H1 (cell line): Measurements from ENCODE around the gene FITM1. TPM values are rescaled to one million over a fixed set of nuclear protein-coding genes. Genes with fewer than 3 reads are reported as not detected.

Experiments used
- CTCF ChIA-PET: fragments of 300-600 bp; sonication (Branson Sonifier 250); formaldehyde crosslinking; loops from one replicate; lab custom pipeline; 2021; ENCODE audit not compliant: partially characterized antibody; lab: Charles Lee
- POLR2A ChIA-PET: fragments of 300-600 bp; sonication (Branson Sonifier 250); formaldehyde crosslinking; loops from one replicate; lab custom pipeline; 2021; ENCODE audit warnings: inconsistent platforms; ENCODE audit not compliant: partially characterized antibody; lab: Charles Lee
- DNase-seq, 2 experiments: peaks; one replicate each; pipeline versions ENCODE4 v3.0.0 to v3.0.0-alpha.2; 2010 to 2022; ENCODE audit warnings: low spot score in 2 of 2, low read depth in 1 of 2, mixed read lengths in 1 of 2
- FAIRE-seq: peaks from 2 replicates; lab custom pipeline; 2011; peaks lifted over from hg19 to GRCh38; lab: Jason Lieb, UNC
- H2AFZ ChIP-seq: 2 replicates; pipeline ENCODE4 v1.8.1; 2012; ENCODE audit warnings: low read length, inconsistent platforms
- H2AK5ac ChIP-seq: 2 replicates; pipeline ENCODE4 v1.6.1; 2013; ENCODE audit warnings: low read depth, low read length
- H2BK120ac ChIP-seq: replicated peaks from 2 replicates; pipeline ENCODE3; 2013; ENCODE audit warnings: low read depth, low read length, inconsistent platforms
- H2BK12ac ChIP-seq: 2 replicates; pipeline ENCODE4 v1.6.1; 2013; ENCODE audit warnings: low read depth, low read length
- H2BK15ac ChIP-seq: 2 replicates; pipeline ENCODE4 v1.6.1; 2013; ENCODE audit warnings: low read length
- H2BK20ac ChIP-seq: 2 replicates; pipeline ENCODE4 v1.6.1; 2013; ENCODE audit warnings: low read length
- H2BK5ac ChIP-seq: 2 replicates; pipeline ENCODE4 v1.6.1; 2013; ENCODE audit warnings: low read depth, low read length
- H3K14ac ChIP-seq: 2 replicates; pipeline ENCODE4 v1.6.1; 2013; ENCODE audit warnings: inconsistent platforms; ENCODE audit not compliant: insufficient read length
- H3K18ac ChIP-seq: 2 replicates; pipeline ENCODE4 v1.6.1; 2013; ENCODE audit warnings: low read length; ENCODE audit errors: extremely low read depth
- H3K23ac ChIP-seq: 2 replicates; pipeline ENCODE4 v1.6.1; 2013; ENCODE audit warnings: inconsistent platforms; ENCODE audit not compliant: insufficient read length
- H3K23me2 ChIP-seq: 2 replicates; pipeline ENCODE4 v1.6.1; 2013; ENCODE audit warnings: low read depth, low read length
- H3K27ac ChIP-seq: 2 replicates; pipeline ENCODE4 v1.6.1; 2011; ENCODE audit warnings: low read depth, low read length, inconsistent platforms
- H3K27me3 ChIP-seq, 4 experiments: replicated peaks in 1 of 4; 1 replicate in 1 of 4; 2 replicates in 3 of 4; pipeline versions ENCODE4 v1.6.1 to v1.8.1; 2011 to 2013; ENCODE audit warnings: low read length in 3 of 4, mild to moderate bottlenecking in 3 of 4, inconsistent platforms in 2 of 4, mixed read lengths in 2 of 4, moderate library complexity in 1 of 4; ENCODE audit not compliant: control insufficient read depth in 3 of 4, insufficient read depth in 3 of 4; ENCODE audit errors: extremely low read depth in 1 of 4
- H3K36me3 ChIP-seq, 4 experiments: 2 replicates each; pipeline versions ENCODE4 v1.6.1 to v1.8.1; 2011 to 2013; ENCODE audit warnings: mild to moderate bottlenecking in 4 of 4, low read length in 3 of 4, moderate library complexity in 2 of 4, control low read depth in 1 of 4, inconsistent platforms in 1 of 4; ENCODE audit not compliant: insufficient read depth in 4 of 4, control insufficient read depth in 2 of 4
- H3K4ac ChIP-seq: replicated peaks from 2 replicates; pipeline ENCODE3; 2013; ENCODE audit warnings: low read length, low read depth, mixed read lengths, inconsistent platforms; ENCODE audit not compliant: insufficient read length
- H3K4me1 ChIP-seq, 4 experiments: replicated peaks in 1 of 4; 1 replicate in 1 of 4; 2 replicates in 3 of 4; pipeline versions ENCODE4 v1.6.1 to v1.8.1; 2011 to 2013; ENCODE audit warnings: low read length in 3 of 4, inconsistent platforms in 2 of 4, mixed read lengths in 1 of 4; ENCODE audit not compliant: insufficient read depth in 4 of 4, control insufficient read depth in 3 of 4
- H3K4me2 ChIP-seq, 2 experiments: 2 replicates each; pipeline versions ENCODE4 v1.6.1 to v1.8.1; 2011 to 2013; ENCODE audit warnings: low read depth in 2 of 2, low read length in 2 of 2, control low read depth in 1 of 2, inconsistent platforms in 1 of 2, mild to moderate bottlenecking in 1 of 2; ENCODE audit not compliant: insufficient read depth in 1 of 2
- H3K4me3 ChIP-seq, 4 experiments: fragments of 200-600, 300-600 bp in 1 of 4; sonication (generic), shearing (Covaris generic), sonication (Bioruptor Twin) in 1 of 4; 2 replicates each; pipeline versions ENCODE4 v1.5.1 to v1.8.1; 2011 to 2016; ENCODE audit warnings: low read length in 4 of 4, low read depth in 3 of 4, control low read depth in 2 of 4, inconsistent platforms in 2 of 4, mild to moderate bottlenecking in 2 of 4, mixed read lengths in 1 of 4, moderate library complexity in 1 of 4; ENCODE audit not compliant: insufficient read depth in 2 of 4; ENCODE audit errors: extremely low read depth in 1 of 4
- H3K56ac ChIP-seq: replicated peaks from 2 replicates; pipeline ENCODE3; 2013; ENCODE audit warnings: low read depth, mild to moderate bottlenecking, mixed read lengths, low read length, inconsistent platforms; ENCODE audit not compliant: insufficient read length
- H3K79me1 ChIP-seq: 2 replicates; pipeline ENCODE4 v1.6.1; 2013; ENCODE audit warnings: low read depth, low read length, control low read depth
- H3K79me2 ChIP-seq, 2 experiments: 2 replicates each; pipeline versions ENCODE4 v1.6.1 to v1.8.1; 2012 to 2013; ENCODE audit warnings: low read length in 2 of 2, mild to moderate bottlenecking in 2 of 2, inconsistent platforms in 1 of 2; ENCODE audit not compliant: insufficient read depth in 2 of 2, control insufficient read depth in 1 of 2
- H3K9ac ChIP-seq, 4 experiments: replicated peaks in 1 of 4; 1 replicate in 1 of 4; 2 replicates in 3 of 4; pipeline versions ENCODE4 v1.6.1 to v1.8.1; 2011 to 2013; ENCODE audit warnings: low read depth in 3 of 4, low read length in 3 of 4, control low read depth in 2 of 4, mild to moderate bottlenecking in 2 of 4, moderate library complexity in 2 of 4, inconsistent platforms in 1 of 4; ENCODE audit errors: extremely low read depth in 1 of 4
- H3K9me3 ChIP-seq, 2 experiments: 2 replicates each; pipeline versions ENCODE4 v1.6.1 to v1.8.1; 2012 to 2013; ENCODE audit warnings: mild to moderate bottlenecking in 2 of 2, moderate library complexity in 2 of 2, control low read depth in 1 of 2, inconsistent platforms in 1 of 2, low read depth in 1 of 2, low read length in 1 of 2, mixed read lengths in 1 of 2; ENCODE audit not compliant: insufficient read depth in 2 of 2
- H4K20me1 ChIP-seq, 2 experiments: replicated peaks in 1 of 2; 2 replicates each; pipeline versions ENCODE3 to v1.8.1; 2011 to 2013; ENCODE audit warnings: inconsistent platforms in 2 of 2, low read length in 2 of 2, mild to moderate bottlenecking in 1 of 2; ENCODE audit not compliant: insufficient read depth in 2 of 2, control insufficient read depth in 1 of 2
- H4K5ac ChIP-seq: 2 replicates; pipeline ENCODE4 v1.6.1; 2013; ENCODE audit warnings: low read length, low read depth, mixed read lengths, inconsistent platforms; ENCODE audit not compliant: insufficient read length
- H4K8ac ChIP-seq: 2 replicates; pipeline ENCODE4 v1.8.0; 2013; ENCODE audit warnings: mild to moderate bottlenecking, moderate library complexity, low read length, inconsistent platforms; ENCODE audit not compliant: insufficient read depth; ENCODE audit errors: extremely low read depth
- H4K91ac ChIP-seq: replicated peaks from 2 replicates; pipeline ENCODE3; 2013; ENCODE audit warnings: low read length, mixed read lengths, inconsistent platforms; ENCODE audit not compliant: insufficient read length
- RNF2 ChIP-seq: fragments of 200-900, 300-1000 bp; sonication (generic); IDR thresholded peaks from 2 replicates; pipeline ENCODE4 v1.7.1; 2016; ENCODE audit warnings: borderline replicate concordance, low read depth, mild to moderate bottlenecking, antibody characterized with exemption, low read length; ENCODE audit not compliant: poor library complexity, severe bottlenecking; ENCODE audit errors: missing control alignments
- WGBS, 2 experiments: shearing (Covaris generic) in 1 of 2; methylation state at CpG; one replicate each; pipeline versions ENCODE4 v1.1.6 to v1.1.7; 2013 to 2015; ENCODE audit warnings: low lambda C conversion rate in 2 of 2, mixed read lengths in 2 of 2, inconsistent platforms in 1 of 2, low coverage in 1 of 2, missing lambda C conversion rate in 1 of 2; ENCODE audit not compliant: insufficient replicate concordance in 2 of 2, insufficient coverage in 1 of 2, insufficient read length in 1 of 2; ENCODE audit errors: extremely low coverage in 1 of 2, missing lambda C conversion rate in 1 of 2; 5-methylcytosine and 5-hydroxymethylcytosine counted together
- polyA plus RNA-seq, 7 experiments: library from polyadenylated mRNA; depleted of rRNA in 3 of 7; stranded (reverse) in 5 of 7; unstranded in 2 of 7; fragments of >200 nt in 5 of 7; fragments of 200-250 nt in 2 of 7; gene quantifications; 1 replicate in 5 of 7; 2 replicates in 1 of 7; 4 replicates in 1 of 7; pipeline versions ENCODE4 v1.2.1 to v1.2.3, GENCODE V29; 2011 to 2013; ENCODE audit warnings: missing spikeins in 2 of 7, mixed read lengths in 2 of 7
- total RNA-seq: library from RNA; stranded (reverse); fragmentation: NEBNext Ultra II Directional; extraction: Animal tissue kit (Norgen Biotek cat#: 25700); gene quantifications from 2 replicates; pipeline ENCODE4 v1.2.1, GENCODE V29; 2021
- TF ChIP-seq, protein P1 (sequence below): IDR thresholded peaks from 2 replicates; pipeline ENCODE4 v1.6.1; 2012; ENCODE audit warnings: inconsistent platforms

The FITM1 gene
- total and polyA plus RNA-seq, 2 of the 8 experiments (the other 6 are each of a cell fraction or from before 2014, with no cell fraction given) = 0.53 to 0.76 TPM

DNA sequence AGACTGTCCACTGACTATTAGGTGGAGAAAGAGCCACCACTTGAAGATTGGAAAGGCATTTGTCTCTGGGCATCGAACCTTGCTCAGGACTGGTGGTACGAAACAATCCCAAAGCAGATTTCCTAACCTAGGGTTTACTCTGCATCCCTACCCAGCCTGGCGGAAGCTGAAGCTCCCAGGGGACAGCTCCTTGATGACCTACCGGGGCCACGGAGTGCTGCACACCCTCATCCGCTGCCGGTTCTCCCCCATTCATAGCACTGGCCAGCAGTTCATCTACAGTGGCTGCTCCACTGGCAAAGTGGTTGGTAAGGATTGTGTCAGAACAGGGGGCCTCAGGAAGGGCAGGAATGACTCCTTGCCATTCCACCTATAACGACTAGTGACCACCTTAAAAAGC is 9.2 kb upstream of the FITM1 start:
- FAIRE-seq = no peak
- H3K4me1 ChIP-seq = peaks cover 0 to 2% (median 0%) of the 10 kb centered on the region in 4 experiments; a peak in 1 of 7 replicates

More for the DNA sequence above, 9.2 kb upstream of the FITM1 start:
- Histone ChIP-seq H3K9ac (no peak overlapping the region), H3K79me1 (peaks cover 2% of the 10 kb centered on the region; the same call in 1 of the 2 replicates), H3K27ac (no peak overlapping the region), H3K56ac (no peak overlapping the region), H3K4ac (no peak overlapping the region), H4K8ac (no peak overlapping the region), H3K18ac (no peak overlapping the region), H3K4me3 (no peak overlapping the region), H4K20me1 (peaks cover 0 to 3% of the 10 kb centered on the region in 2 experiments), H3K14ac (no peak overlapping the region), H3K79me2 (peaks cover 0 to 3% of the 10 kb centered on the region in 2 experiments; a peak in 2 of 4 replicates), H3K23me2 (no peaks in the 10 kb centered on the region), H2BK15ac (no peak overlapping the region), H3K4me2 (no peak overlapping the region), H2BK5ac (no peak overlapping the region), H3K9me3 (no peaks in the 10 kb centered on the region), H2AK5ac (no peak overlapping the region), H2BK12ac (no peak overlapping the region), H2AFZ (no peak overlapping the region), H4K91ac (no peak overlapping the region), H4K5ac (no peak overlapping the region), H2BK120ac (no peak overlapping the region), H3K36me3 (peaks cover 14 to 43% (median 34%) of the 10 kb centered on the region in 4 experiments), H3K23ac (no peak overlapping the region), H3K27me3 (no peaks in the 10 kb centered on the region), H2BK20ac (no peak overlapping the region)
- CTCF ChIA-PET = interaction anchor here (1.1 to 1.2 kb wide), 2 partner anchors 39 to 1222 kb away, joined by 3 to 4 read pairs; no protein-coding TSS in a partner anchor
- 94% methylated on average over 8 of the region's 8 CpGs; no CpG with 5 or more reads in 1 of the 2 experiments for WGBS, 2 experiments
- DNase-seq = no peak
- POLR2A ChIA-PET = interaction anchor here (0.6 to 2.3 kb wide), 5 partner anchors 13 to 1122 kb away, joined by 3 to 8 read pairs (median 3); partner anchors contain the start of gene PSME1
- TF ChIP-seq, protein P1, sequence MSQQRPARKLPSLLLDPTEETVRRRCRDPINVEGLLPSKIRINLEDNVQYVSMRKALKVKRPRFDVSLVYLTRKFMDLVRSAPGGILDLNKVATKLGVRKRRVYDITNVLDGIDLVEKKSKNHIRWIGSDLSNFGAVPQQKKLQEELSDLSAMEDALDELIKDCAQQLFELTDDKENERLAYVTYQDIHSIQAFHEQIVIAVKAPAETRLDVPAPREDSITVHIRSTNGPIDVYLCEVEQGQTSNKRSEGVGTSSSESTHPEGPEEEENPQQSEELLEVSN = no peak
- no peak for TF ChIP-seq RNF2
